Neural progenitor cell (in vitro differentiated cells): Measurements from ENCODE around the gene NSRP1. TPM values are rescaled to one million over a fixed set of nuclear protein-coding genes. Genes with fewer than 3 reads are reported as not detected.

Experiments used
- DNase-seq: peaks from one replicate; pipeline ENCODE4 v3.0.0-alpha.2; 2016; ENCODE audit warnings: low spot score
- H2AFZ ChIP-seq: fragments of 200-600 bp; sonication (generic); replicated peaks from 2 replicates; pipeline ENCODE4 v1.6.1; 2016; ENCODE audit warnings: antibody characterized with exemption
- H3F3A ChIP-seq: fragments of 200-600 bp; sonication (generic); 2 replicates; pipeline ENCODE4 v1.6.1; 2016; ENCODE audit warnings: antibody characterized with exemption, low read depth
- H3K27ac ChIP-seq: fragments of 200-600 bp; sonication (generic); 2 replicates; pipeline ENCODE4 v1.5.1; 2016; ENCODE audit warnings: mild to moderate bottlenecking
- H3K27me3 ChIP-seq: fragments of 200-600 bp; sonication (generic); 2 replicates; pipeline ENCODE4 v1.6.1; 2016; ENCODE audit warnings: mild to moderate bottlenecking, moderate library complexity
- H3K36me3 ChIP-seq: fragments of 200-600 bp; sonication (generic); 2 replicates; pipeline ENCODE4 v1.5.1; 2016
- H3K4me1 ChIP-seq: fragments of 200-600 bp; sonication (generic); 2 replicates; pipeline ENCODE4 v1.6.1; 2016; ENCODE audit warnings: mixed run types
- H3K4me2 ChIP-seq: fragments of 200-600 bp; sonication (generic); 2 replicates; pipeline ENCODE4 v1.6.1; 2016
- H3K4me3 ChIP-seq: fragments of 200-600 bp; sonication (generic); 2 replicates; pipeline ENCODE4 v1.5.1; 2016
- H3K79me2 ChIP-seq: fragments of 200-600 bp; sonication (generic); 2 replicates; pipeline ENCODE4 v1.6.1; 2016; ENCODE audit warnings: low read depth
- H3K9ac ChIP-seq: fragments of 200-600 bp; sonication (generic); 2 replicates; pipeline ENCODE4 v1.6.1; 2016
- H3K9me3 ChIP-seq: fragments of 200-600 bp; sonication (generic); 2 replicates; pipeline ENCODE4 v1.5.1; 2016; ENCODE audit warnings: low read depth
- H4K20me1 ChIP-seq: fragments of 200-600 bp; sonication (generic); 2 replicates; pipeline ENCODE4 v1.6.1; 2016; ENCODE audit warnings: low read depth
- H3K27ac Mint-ChIP-seq: 3 replicates; pipeline ENCODE4 v1.8.0; 2021; ENCODE audit warnings: mixed read lengths
- H3K27me3 Mint-ChIP-seq: 2 replicates; pipeline ENCODE4 v1.8.0; 2022; ENCODE audit warnings: low read depth, mild to moderate bottlenecking, inconsistent platforms, moderate library complexity, mixed read lengths; ENCODE audit not compliant: insufficient read depth
- H3K36me3 Mint-ChIP-seq: 3 replicates; pipeline ENCODE4 v1.8.0; 2021; ENCODE audit warnings: mixed read lengths
- H3K4me1 Mint-ChIP-seq: 3 replicates; pipeline ENCODE4 v1.8.0; 2021; ENCODE audit warnings: mixed read lengths
- H3K4me3 Mint-ChIP-seq: 3 replicates; pipeline ENCODE4 v1.8.0; 2021; ENCODE audit warnings: mild to moderate bottlenecking, moderate library complexity, mixed read lengths
- H3K9me3 Mint-ChIP-seq: 3 replicates; pipeline ENCODE4 v1.8.0; 2020; ENCODE audit warnings: mixed read lengths
- CTCF ChIP-seq: fragments of 200-600 bp; sonication (generic); IDR thresholded peaks from 2 replicates; pipeline ENCODE4 v1.5.1; 2017; ENCODE audit warnings: antibody characterized with exemption, mild to moderate bottlenecking
- EZH2 ChIP-seq: fragments of 200-600 bp; sonication (generic); IDR thresholded peaks from 2 replicates; pipeline ENCODE4 v1.6.1; 2017; ENCODE audit warnings: antibody characterized with exemption, mild to moderate bottlenecking, moderate library complexity
- EZH2phosphoT487 ChIP-seq: fragments of 200-600 bp; sonication (generic); IDR thresholded peaks from 2 replicates; pipeline ENCODE4 v1.6.1; 2017; ENCODE audit warnings: antibody characterized with exemption
- total RNA-seq: library from RNA; depleted of rRNA; stranded (reverse); fragments of >200 nt; gene quantifications from 2 replicates; pipeline ENCODE4 v1.2.3, GENCODE V29; 2015; ENCODE audit warnings: low replicate concordance

NSRP1 gene
- total RNA-seq, 1 donor from 2014 or later = 14.8 TPM

GRCh38 chr17:30161601-30162000 is 45.0 kb downstream of the NSRP1 start:
- Mint-ChIP-seq H3K4me3 (no peak overlapping the region), H3K36me3 (peaks cover 45% of the 10 kb centered on the region), H3K4me1 (no peaks in the 10 kb centered on the region), H3K9me3 (peaks cover 28% of the 10 kb centered on the region), H3K27me3 (no peaks in the 10 kb centered on the region), H3K27ac (no peak overlapping the region)
- Histone ChIP-seq H3K27me3 (no peaks in the 10 kb centered on the region), H3K4me3 (no peak overlapping the region), H3K4me2 (no peak overlapping the region), H3K27ac (no peak overlapping the region), H3K9me3 (no peaks in the 10 kb centered on the region), H3F3A (no peaks in the 10 kb centered on the region), H3K4me1 (no peaks in the 10 kb centered on the region), H2AFZ (no peak overlapping the region), H3K36me3 (peaks cover 24% of the 10 kb centered on the region), H4K20me1 (no peaks in the 10 kb centered on the region), H3K79me2 (peaks cover 88% of the 10 kb centered on the region), H3K9ac (no peak overlapping the region)
- no peak for TF ChIP-seq EZH2
- TF ChIP-seq EZH2phosphoT487 = no peak
- no peak for DNase-seq

GRCh38 chr17:30164531-30164930 is 47.9 kb downstream of the NSRP1 start:
- H3K4me1 ChIP-seq = no peaks in the 10 kb centered on the region
- H3K27ac Mint-ChIP-seq = no peak overlapping the region
- no peak overlapping the region for H3K4me3 ChIP-seq
- H3K27ac ChIP-seq = no peak overlapping the region
- no peak overlapping the region for H3K9ac ChIP-seq
- peaks cover 7% of the 10 kb centered on the region for H3F3A ChIP-seq
- H3K9me3 ChIP-seq = no peaks in the 10 kb centered on the region
- peaks cover 6% of the 10 kb centered on the region for H4K20me1 ChIP-seq
- no peak overlapping the region for H3K4me3 Mint-ChIP-seq
- H2AFZ ChIP-seq = no peak overlapping the region
- peaks cover 12% of the 10 kb centered on the region for H3K36me3 ChIP-seq
- peaks cover 10% of the 10 kb centered on the region for H3K9me3 Mint-ChIP-seq
- no peak for TF ChIP-seq CTCF
- no peak for TF ChIP-seq EZH2
- TF ChIP-seq EZH2phosphoT487 = no peak
- H3K4me2 ChIP-seq = no peak overlapping the region
- H3K4me1 Mint-ChIP-seq = no peaks in the 10 kb centered on the region
- DNase-seq = no peak
- peaks cover 24% of the 10 kb centered on the region for H3K36me3 Mint-ChIP-seq
- H3K27me3 Mint-ChIP-seq = no peaks in the 10 kb centered on the region
- no peaks in the 10 kb centered on the region for H3K27me3 ChIP-seq
- H3K79me2 ChIP-seq = peaks cover 73% of the 10 kb centered on the region

- Mint-ChIP-seq H3K4me1 (no peaks in the 10 kb centered on the region), H3K27me3 (no peaks in the 10 kb centered on the region), H3K27ac (no peak overlapping the region), H3K36me3 (peaks cover 18% of the 10 kb centered on the region), H3K4me3 (no peak overlapping the region), H3K9me3 (peaks cover 4% of the 10 kb centered on the region)
- Histone ChIP-seq H3K9me3 (no peaks in the 10 kb centered on the region), H3K27ac (no peak overlapping the region), H3K4me3 (no peak overlapping the region), H3K79me2 (peaks cover 72% of the 10 kb centered on the region), H3K36me3 (peaks cover 12% of the 10 kb centered on the region), H4K20me1 (peaks cover 8% of the 10 kb centered on the region), H2AFZ (no peak overlapping the region), H3F3A (peaks cover 7% of the 10 kb centered on the region), H3K4me1 (no peaks in the 10 kb centered on the region), H3K9ac (no peak overlapping the region), H3K27me3 (no peaks in the 10 kb centered on the region), H3K4me2 (no peak overlapping the region)
- no peak for DNase-seq
- TF ChIP-seq CTCF (no peak), EZH2phosphoT487 (no peak), EZH2 (no peak)
Measured at GRCh38 chr17:30165147-30165546, 48.5 kb downstream of the NSRP1 start.

DNA sequence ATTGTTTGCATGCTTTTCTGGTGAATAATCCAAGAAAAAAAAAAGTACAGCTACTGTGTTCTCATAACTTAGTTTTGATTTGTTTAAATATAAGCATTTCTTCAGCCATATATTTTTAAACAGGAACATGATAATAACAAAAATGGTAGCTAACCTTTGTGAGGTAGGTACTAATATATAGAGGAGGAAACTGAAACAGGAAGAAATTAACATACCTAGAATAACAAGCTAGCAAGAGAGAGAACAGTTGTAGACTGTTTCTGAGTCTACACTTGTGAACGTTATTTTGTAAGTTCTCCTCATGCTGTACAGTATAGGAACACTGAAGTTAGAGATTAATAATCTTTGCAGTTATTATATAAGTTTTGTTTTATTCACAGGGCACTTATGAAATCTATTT is 49.3 kb downstream of the NSRP1 start:
- H3K27ac Mint-ChIP-seq = no peak overlapping the region
- no peak for TF ChIP-seq CTCF
- no peak for TF ChIP-seq EZH2
- TF ChIP-seq EZH2phosphoT487 = no peak
- no peak overlapping the region for H3K4me3 Mint-ChIP-seq

More for the DNA sequence above, 49.3 kb downstream of the NSRP1 start:
- H3K27ac ChIP-seq = no peak overlapping the region
- no peaks in the 10 kb centered on the region for H3K27me3 ChIP-seq
- H3K9me3 ChIP-seq = no peaks in the 10 kb centered on the region
- H3K4me1 ChIP-seq = no peaks in the 10 kb centered on the region
- peaks cover 14% of the 10 kb centered on the region for H4K20me1 ChIP-seq
- H3K9me3 Mint-ChIP-seq = no peaks in the 10 kb centered on the region
- no peak overlapping the region for H3K9ac ChIP-seq
- H3K36me3 ChIP-seq = peaks cover 6% of the 10 kb centered on the region
- H3F3A ChIP-seq = peaks cover 7% of the 10 kb centered on the region
- H3K36me3 Mint-ChIP-seq = peaks cover 10% of the 10 kb centered on the region
- no peak overlapping the region for H2AFZ ChIP-seq
- H3K4me3 ChIP-seq = no peak overlapping the region
- no peaks in the 10 kb centered on the region for H3K4me1 Mint-ChIP-seq
- no peaks in the 10 kb centered on the region for H3K27me3 Mint-ChIP-seq
- no peak for DNase-seq
- no peak overlapping the region for H3K4me2 ChIP-seq
- peaks cover 64% of the 10 kb centered on the region for H3K79me2 ChIP-seq
